GM10248 (cell line): ENCODE results near the gene UCKL1.

Experiments
- CTCF ChIA-PET: fragments of 300-600 bp; sonication (Branson Sonifier 250); formaldehyde crosslinking; extraction: SDS; loops from one replicate; lab custom pipeline; 2021; ENCODE audit warnings: antibody characterized with exemption; lab: Yijun Ruan, JAX
- POLR2A ChIA-PET: fragments of 350-650 bp; sonication (Branson Sonifier 250); formaldehyde crosslinking; extraction: SDS; loops from one replicate; lab custom pipeline; 2020; ENCODE audit warnings: antibody characterized with exemption; lab: Yijun Ruan, JAX
- DNase-seq: peaks from one replicate; pipeline ENCODE4 v3.0.0; 2012; ENCODE audit errors: extremely low spot score
- TF ChIP-seq, protein P1 (sequence below): IDR thresholded peaks from 2 replicates; pipeline ENCODE4 v1.5.1; 2012; ENCODE audit warnings: mild to moderate bottlenecking, low read depth; ENCODE audit errors: extremely low read depth, missing control alignments, control extremely low read depth

Gene UCKL1

DNA sequence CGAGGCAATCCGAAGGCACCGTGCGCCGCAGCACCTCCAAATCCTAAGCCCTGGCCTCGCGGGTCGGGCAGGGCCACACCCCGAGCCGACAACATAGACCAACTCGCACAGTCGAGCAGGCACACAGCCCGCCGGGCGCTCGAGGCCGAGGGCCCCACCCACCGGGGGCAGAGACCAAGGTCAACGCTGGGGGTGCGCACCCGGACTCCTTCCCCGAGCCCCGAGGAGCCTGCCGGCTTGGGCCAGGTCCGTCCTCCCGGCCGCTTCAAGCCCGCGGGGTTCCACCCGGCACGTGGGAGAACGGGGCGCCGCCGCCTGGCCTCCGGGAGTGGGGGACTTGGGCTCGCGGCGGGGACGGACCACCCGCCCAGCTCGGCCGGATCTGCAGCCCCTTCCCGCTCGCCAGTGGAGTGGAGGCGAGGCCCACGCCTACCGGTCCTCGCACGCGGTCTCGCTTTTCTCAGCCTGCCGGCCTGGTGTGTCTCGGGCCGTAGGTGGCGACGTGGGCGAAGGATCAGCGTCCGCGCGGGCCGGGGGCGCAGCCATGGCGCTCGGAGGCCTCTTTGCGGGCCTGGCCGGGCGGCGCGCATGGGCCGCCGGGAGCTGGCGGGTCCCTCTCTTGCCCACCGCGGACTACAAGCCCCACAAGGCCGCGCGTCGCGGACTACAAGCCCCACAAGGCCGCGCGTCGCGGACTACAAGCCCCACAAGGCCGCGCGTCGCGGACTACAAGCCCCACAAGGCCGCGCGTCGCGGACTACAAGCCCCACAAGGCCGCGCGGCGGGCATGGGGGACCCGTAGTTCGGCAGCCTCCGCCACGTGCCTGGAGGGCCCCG lies at the start of gene UCKL1:
Gene UCKL1 (minus strand): TSS at position 590 of the 837 bp plus-strand sequence. CDS start 44 bp downstream, at position 546.
- POLR2A ChIA-PET = no interaction called here
- peak; percentile 92 for DNase-seq
- CTCF ChIA-PET = interaction anchor here (0.6 to 1.6 kb wide), 4 partner anchors 24 to 418 kb away, joined by 3 to 9 read pairs (median 4); partner anchors contain the start of gene PRPF6
- TF ChIP-seq, protein P1, sequence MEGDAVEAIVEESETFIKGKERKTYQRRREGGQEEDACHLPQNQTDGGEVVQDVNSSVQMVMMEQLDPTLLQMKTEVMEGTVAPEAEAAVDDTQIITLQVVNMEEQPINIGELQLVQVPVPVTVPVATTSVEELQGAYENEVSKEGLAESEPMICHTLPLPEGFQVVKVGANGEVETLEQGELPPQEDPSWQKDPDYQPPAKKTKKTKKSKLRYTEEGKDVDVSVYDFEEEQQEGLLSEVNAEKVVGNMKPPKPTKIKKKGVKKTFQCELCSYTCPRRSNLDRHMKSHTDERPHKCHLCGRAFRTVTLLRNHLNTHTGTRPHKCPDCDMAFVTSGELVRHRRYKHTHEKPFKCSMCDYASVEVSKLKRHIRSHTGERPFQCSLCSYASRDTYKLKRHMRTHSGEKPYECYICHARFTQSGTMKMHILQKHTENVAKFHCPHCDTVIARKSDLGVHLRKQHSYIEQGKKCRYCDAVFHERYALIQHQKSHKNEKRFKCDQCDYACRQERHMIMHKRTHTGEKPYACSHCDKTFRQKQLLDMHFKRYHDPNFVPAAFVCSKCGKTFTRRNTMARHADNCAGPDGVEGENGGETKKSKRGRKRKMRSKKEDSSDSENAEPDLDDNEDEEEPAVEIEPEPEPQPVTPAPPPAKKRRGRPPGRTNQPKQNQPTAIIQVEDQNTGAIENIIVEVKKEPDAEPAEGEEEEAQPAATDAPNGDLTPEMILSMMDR = no peak

- CTCF ChIA-PET = interaction anchor here (1.2 to 1.4 kb wide), 2 partner anchors 13 to 62 kb away, joined by 3 read pairs; no protein-coding TSS in a partner anchor
- no peak for DNase-seq
- POLR2A ChIA-PET = no interaction called here
- TF ChIP-seq, protein P1 = no peak
These were observed 49.2 kb upstream of the UCKL1 start for GRCh38 chr20:64005394-64005793.

- CTCF ChIA-PET = interaction anchor here (0.9 to 2.7 kb wide), 6 partner anchors 9 to 34 kb away, joined by 4 to 13 read pairs (median 6); partner anchors contain the start of gene PRPF6
- no peak for DNase-seq
- TF ChIP-seq, protein P1 = no peak
- POLR2A ChIA-PET = no interaction called here
These were observed 47.9 kb upstream of the UCKL1 start for GRCh38 chr20:64003960-64004725.

GRCh38 chr20:64001607-64002011 lies 45.4 kb upstream of the UCKL1 start:
- no peak for DNase-seq
- TF ChIP-seq, protein P1 = no peak
- ChIA-PET POLR2A (interaction anchor here (0.5 to 1.6 kb wide), 3 partner anchors 15 to 945 kb away, joined by 4 to 8 read pairs (median 5); no protein-coding TSS in a partner anchor), CTCF (interaction anchor here (1.0 to 3.8 kb wide), 5 partner anchors 9 to 38 kb away, joined by 3 to 17 read pairs (median 5); partner anchors contain the start of genes PRPF6 and SAMD10)

DNA sequence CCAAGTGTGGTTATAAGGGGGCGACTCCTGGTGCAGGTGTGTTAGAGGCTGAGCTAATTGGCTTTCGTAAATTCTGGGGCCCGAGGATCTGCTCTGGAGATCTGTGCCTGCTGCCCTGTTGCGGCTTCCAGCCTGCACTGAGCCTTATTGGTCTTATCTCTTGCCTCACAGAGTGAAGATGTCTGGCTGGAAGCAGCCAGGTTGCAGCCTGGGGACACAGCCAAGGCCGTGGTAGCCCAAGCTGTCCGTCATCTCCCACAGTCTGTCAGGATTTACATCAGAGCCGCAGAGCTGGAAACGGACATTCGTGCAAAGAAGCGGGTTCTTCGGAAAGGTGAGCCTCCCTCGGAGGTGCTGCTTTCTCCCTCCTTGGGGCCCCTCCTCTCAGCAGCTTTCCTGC lies 44.7 kb upstream of the UCKL1 start:
- ChIA-PET POLR2A (interaction anchor here (1.6 kb wide), 1 partner anchor 15 kb away, joined by 5 read pairs; no protein-coding TSS in a partner anchor), CTCF (interaction anchor here (1.0 to 3.8 kb wide), 5 partner anchors 9 to 39 kb away, joined by 3 to 17 read pairs (median 5); partner anchors contain the start of genes PRPF6 and SAMD10)
- no peak for DNase-seq
- TF ChIP-seq, protein P1 = no peak
